Stomach (tissue), 4 donors: ENCODE measurements around the gene NRXN2.

Experiments used
- POLR2A ChIP-seq, 4 donors: fragments of 450-650 bp; IDR thresholded peaks; one replicate each; pipeline ENCODE4 v1.6.1; 2016; ENCODE audit warnings: antibody characterized with exemption in 4 of 4, control low read depth in 2 of 4, mild to moderate bottlenecking in 1 of 4, moderate library complexity in 1 of 4
- POLR2AphosphoS5 ChIP-seq, 3 donors: sonication (generic); formaldehyde crosslinking; IDR thresholded peaks; one replicate each; pipeline ENCODE4 v1.6.1; 2016; ENCODE audit warnings: antibody characterized with exemption in 3 of 3
- TF ChIP-seq, protein P1 (sequence below), 7 experiments: fragments of 450-650 bp in 4 of 7; fragments of 200-600 bp in 3 of 7; sonication (generic) in 3 of 7; IDR thresholded peaks; one replicate each; pipeline ENCODE4 v1.5.1; 2016 to 2019; ENCODE audit warnings: antibody characterized with exemption in 7 of 7, control low read depth in 2 of 7, mild to moderate bottlenecking in 1 of 7

DNA sequence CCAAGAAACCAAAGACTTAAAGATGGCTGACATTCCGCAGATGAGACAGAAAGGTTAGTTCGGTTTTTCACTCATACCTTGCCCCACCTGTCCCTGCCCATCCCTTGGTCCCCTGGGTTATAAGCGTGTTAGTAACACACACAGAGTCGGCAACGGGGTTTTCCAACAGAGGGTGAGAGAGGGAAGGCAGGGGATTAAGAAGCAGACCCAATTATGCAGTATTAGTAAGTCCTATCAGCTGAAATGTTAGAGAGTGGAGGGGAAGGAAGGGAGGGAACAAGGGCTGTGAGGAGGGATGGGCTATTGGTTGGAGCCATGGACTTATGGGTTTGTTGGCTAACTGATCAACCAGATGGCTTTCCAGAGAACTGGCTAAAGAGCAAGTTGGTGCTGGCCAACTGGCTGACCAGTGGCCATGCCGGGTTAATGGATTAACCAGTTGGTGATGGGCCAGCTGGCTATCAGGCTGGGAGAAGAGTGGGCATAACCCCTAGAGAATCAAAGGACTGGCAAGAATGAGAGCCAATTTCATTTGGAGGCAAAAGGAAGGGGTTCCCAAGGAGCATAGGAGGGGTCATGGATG, 45.5 kb downstream of the NRXN2 start:
- TF ChIP-seq POLR2A (IDR thresholded peaks at IDR 0.05) (no peak), POLR2AphosphoS5 (IDR thresholded peaks at IDR 0.05) (no peak)
- TF ChIP-seq, protein P1, sequence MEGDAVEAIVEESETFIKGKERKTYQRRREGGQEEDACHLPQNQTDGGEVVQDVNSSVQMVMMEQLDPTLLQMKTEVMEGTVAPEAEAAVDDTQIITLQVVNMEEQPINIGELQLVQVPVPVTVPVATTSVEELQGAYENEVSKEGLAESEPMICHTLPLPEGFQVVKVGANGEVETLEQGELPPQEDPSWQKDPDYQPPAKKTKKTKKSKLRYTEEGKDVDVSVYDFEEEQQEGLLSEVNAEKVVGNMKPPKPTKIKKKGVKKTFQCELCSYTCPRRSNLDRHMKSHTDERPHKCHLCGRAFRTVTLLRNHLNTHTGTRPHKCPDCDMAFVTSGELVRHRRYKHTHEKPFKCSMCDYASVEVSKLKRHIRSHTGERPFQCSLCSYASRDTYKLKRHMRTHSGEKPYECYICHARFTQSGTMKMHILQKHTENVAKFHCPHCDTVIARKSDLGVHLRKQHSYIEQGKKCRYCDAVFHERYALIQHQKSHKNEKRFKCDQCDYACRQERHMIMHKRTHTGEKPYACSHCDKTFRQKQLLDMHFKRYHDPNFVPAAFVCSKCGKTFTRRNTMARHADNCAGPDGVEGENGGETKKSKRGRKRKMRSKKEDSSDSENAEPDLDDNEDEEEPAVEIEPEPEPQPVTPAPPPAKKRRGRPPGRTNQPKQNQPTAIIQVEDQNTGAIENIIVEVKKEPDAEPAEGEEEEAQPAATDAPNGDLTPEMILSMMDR (IDR thresholded peaks at IDR 0.05), result no peak
